ENCODE measurements around the gene FBRSL1.

FBRSL1 gene

GRCh38 chr12:132545955-132546354 lies 56.0 kb downstream of the FBRSL1 start:
- DNase-seq, result no peak

GRCh38 chr12:132546647-132547046 lies 56.7 kb downstream of the FBRSL1 start:
- DNase-seq, result no peak

- no peak for DNase-seq
Observed at GRCh38 chr12:132547205-132547740, 57.3 kb downstream of the FBRSL1 start.

- DNase-seq, result no peak
Observed at GRCh38 chr12:132548430-132549058, 58.6 kb downstream of the FBRSL1 start.

GRCh38 chr12:132549059-132549458 lies 59.1 kb downstream of the FBRSL1 start:
- DNase-seq, result no peak

- no peak for DNase-seq
Observed at GRCh38 chr12:132550014-132550802, 60.3 kb downstream of the FBRSL1 start.

GRCh38 chr12:132550830-132551640 lies 61.1 kb downstream of the FBRSL1 start:
- no peak for DNase-seq

- DNase-seq, result no peak
Observed at GRCh38 chr12:132551641-132552031, 61.7 kb downstream of the FBRSL1 start.

GRCh38 chr12:132554845-132555630 lies 65.1 kb downstream of the FBRSL1 start:
- no peak for DNase-seq

GRCh38 chr12:132555686-132556085 lies 65.7 kb downstream of the FBRSL1 start:
- DNase-seq, result no peak

- DNase-seq, result no peak
Observed at GRCh38 chr12:132556216-132556615, 66.3 kb downstream of the FBRSL1 start.

GRCh38 chr12:132556801-132557200 lies 66.8 kb downstream of the FBRSL1 start:
- DNase-seq, result no peak

GRCh38 chr12:132557291-132558015 lies 67.5 kb downstream of the FBRSL1 start:
- DNase-seq, result no peak

- DNase-seq, result no peak
Observed at GRCh38 chr12:132558042-132558856, 68.3 kb downstream of the FBRSL1 start.

- DNase-seq, result no peak
Observed at GRCh38 chr12:132558861-132559623, 69.1 kb downstream of the FBRSL1 start.

GRCh38 chr12:132559652-132560363 lies 69.9 kb downstream of the FBRSL1 start:
- DNase-seq, result no peak

- no peak for DNase-seq
Observed at GRCh38 chr12:132560364-132560613, 70.3 kb downstream of the FBRSL1 start.

GRCh38 chr12:132560614-132561426 lies 70.9 kb downstream of the FBRSL1 start:
- DNase-seq, result peak; percentile 74

Measured in activated CD8-positive, alpha-beta memory T cell treated with anti-CD3 and anti-CD28 coated beads, Interleukin-2, amount 50 U/mL, for 4 hours (primary cell).